Fibroblast of the aortic adventitia (primary cell): Measurements from ENCODE around the gene PCBD2. TPM values are rescaled to one million over a fixed set of nuclear protein-coding genes. Genes with fewer than 3 reads are reported as not detected.
"Not testable (repeated sequence)": the region's sequence is repeated elsewhere in the genome, so short reads cannot be mapped to it uniquely, and the experiment has no call there.

Experiments used
- DNase-seq: peaks from one replicate; pipeline ENCODE4 v3.0.0-alpha.2; 2010; ENCODE audit warnings: low read depth
- H3K4me3 ChIP-seq: 2 replicates; pipeline ENCODE4 v1.5.1; 2011; ENCODE audit warnings: low read depth, mild to moderate bottlenecking, control low read depth, low read length, moderate library complexity
- CTCF ChIP-seq: IDR thresholded peaks from 2 replicates; pipeline ENCODE4 v1.5.1; 2011; ENCODE audit warnings: mild to moderate bottlenecking, low read length, control low read depth, inconsistent platforms; ENCODE audit not compliant: insufficient read depth
- total RNA-seq: library from RNA; depleted of rRNA; stranded (reverse); fragments of >200 nt; gene quantifications from 2 replicates; pipeline ENCODE4 v1.2.3, GENCODE V29; 2012; ENCODE audit warnings: low replicate concordance

PCBD2 gene
- total RNA-seq, 1 donor = 8.9 TPM

GRCh38 chr5:134975843-134976242, 70.9 kb downstream of the PCBD2 start:
- DNase-seq = no peak
- H3K4me3 ChIP-seq = no peak overlapping the region
- TF ChIP-seq CTCF = no peak

- DNase-seq = no peak
- no peak for TF ChIP-seq CTCF
- no peak overlapping the region for H3K4me3 ChIP-seq
Observed at GRCh38 chr5:134976841-134977240, 71.9 kb downstream of the PCBD2 start.

- H3K4me3 ChIP-seq = no peak overlapping the region
- DNase-seq = no peak
- no peak for TF ChIP-seq CTCF
Observed at GRCh38 chr5:134979416-134979815, 74.5 kb downstream of the PCBD2 start.

GRCh38 chr5:134982230-134982629, 77.3 kb downstream of the PCBD2 start:
- TF ChIP-seq CTCF = no peak
- peak; percentile 8 for DNase-seq
- no peak overlapping the region for H3K4me3 ChIP-seq

GRCh38 chr5:134989266-134989830, 84.4 kb downstream of the PCBD2 start:
- DNase-seq = peak; percentile 59
- no peak overlapping the region for H3K4me3 ChIP-seq
- TF ChIP-seq CTCF = no peak

GRCh38 chr5:134990183-134990582, 85.3 kb downstream of the PCBD2 start:
- H3K4me3 ChIP-seq, DNase-seq: not testable (repeated sequence)

GRCh38 chr5:134992148-134992547, 87.2 kb downstream of the PCBD2 start:
- DNase-seq = no peak
- TF ChIP-seq CTCF = no peak
- H3K4me3 ChIP-seq = no peak overlapping the region
